Sigmoid colon (tissue), 7 donors: ENCODE results near the gene FTCDNL1. TPM values are rescaled to one million over a fixed set of nuclear protein-coding genes. Genes with fewer than 3 reads are reported as not detected.
A peak's percentile ranks its signal among the peaks of the same experiment; 100 is the strongest.

Source experiments
- DNase-seq: peaks from one replicate; pipeline ENCODE4 v3.0.0-alpha.2; 2019
- H3K27ac ChIP-seq, 4 donors: fragments of 200-600 bp; sonication (generic); one replicate each; pipeline ENCODE4 v1.5.1; 2016 to 2019; ENCODE audit warnings: mild to moderate bottlenecking in 1 of 4
- H3K27me3 ChIP-seq, 3 donors: fragments of 200-600 bp; sonication (generic); one replicate each; pipeline ENCODE4 v1.5.1; 2019; ENCODE audit warnings: mild to moderate bottlenecking in 1 of 3
- H3K36me3 ChIP-seq, 4 donors: fragments of 200-600 bp; sonication (generic); one replicate each; pipeline ENCODE4 v1.5.1; 2016 to 2019
- H3K4me1 ChIP-seq, 4 donors: fragments of 200-600 bp; sonication (generic); one replicate each; pipeline ENCODE4 v1.5.1; 2017 to 2019
- H3K4me3 ChIP-seq, 4 donors: fragments of 200-600 bp; sonication (generic); one replicate each; pipeline ENCODE4 v1.5.1; 2017 to 2019; ENCODE audit warnings: mild to moderate bottlenecking in 2 of 4, moderate library complexity in 1 of 4
- H3K9me3 ChIP-seq, 4 donors: fragments of 200-600 bp in 3 of 4; sonication (generic) in 3 of 4; one replicate each; pipeline versions ENCODE4 v1.5.1 to v1.6.1; 2013 to 2019
- EP300 ChIP-seq, 4 donors: sonication (generic); formaldehyde crosslinking; IDR thresholded peaks; one replicate each; pipeline ENCODE4 v1.6.1; 2017; ENCODE audit warnings: antibody characterized with exemption in 4 of 4
- POLR2A ChIP-seq, 2 donors: fragments of 450-650 bp; IDR thresholded peaks; one replicate each; pipeline ENCODE4 v1.6.1; 2016; ENCODE audit warnings: antibody characterized with exemption in 2 of 2, mild to moderate bottlenecking in 2 of 2, moderate library complexity in 2 of 2
- POLR2AphosphoS5 ChIP-seq, 4 donors: sonication (generic); formaldehyde crosslinking; IDR thresholded peaks; one replicate each; pipeline ENCODE4 v1.6.1; 2017; ENCODE audit warnings: antibody characterized with exemption in 4 of 4
- WGBS, 2 donors: extraction: QIAGEN DNeasy Blood & Tissue Kit; methylation state at CpG; one replicate each; pipeline ENCODE4 v1.1.7; 2013; 5-methylcytosine and 5-hydroxymethylcytosine counted together
- intact Hi-C: fragments of 100-400 bp; cut with DNase I; formaldehyde crosslinking; loops from one replicate; pipeline ENCODE4 v1.15.1; 2023
- polyA plus RNA-seq, 3 donors: library from polyadenylated mRNA; stranded (reverse); fragments of 200-250 nt; gene quantifications; one replicate each; pipeline ENCODE4 v1.2.3, GENCODE V29; 2013
- total RNA-seq, 4 donors: library from RNA; depleted of rRNA; stranded (reverse); fragments of >200 nt; gene quantifications; one replicate each; pipeline ENCODE4 v1.1.0, GENCODE V29; 2016
- TF ChIP-seq, protein P1 (sequence below), 4 experiments: fragments of 450-650 bp in 3 of 4; fragments of 200-600 bp in 1 of 4; IDR thresholded peaks; one replicate each; pipeline ENCODE4 v1.5.1; 2016 to 2019; ENCODE audit warnings: antibody characterized with exemption in 4 of 4, mild to moderate bottlenecking in 3 of 4, moderate library complexity in 2 of 4
- donor health status: healthy with polysubstance abuse.
- donor health status: Bipolar disorder and iron deficiency.
- donor health status: healthy.

The FTCDNL1 gene
- total and polyA plus RNA-seq, 7 donors, result 1.1 to 5.0 (median 2.3) TPM; not detected in 1

DNA sequence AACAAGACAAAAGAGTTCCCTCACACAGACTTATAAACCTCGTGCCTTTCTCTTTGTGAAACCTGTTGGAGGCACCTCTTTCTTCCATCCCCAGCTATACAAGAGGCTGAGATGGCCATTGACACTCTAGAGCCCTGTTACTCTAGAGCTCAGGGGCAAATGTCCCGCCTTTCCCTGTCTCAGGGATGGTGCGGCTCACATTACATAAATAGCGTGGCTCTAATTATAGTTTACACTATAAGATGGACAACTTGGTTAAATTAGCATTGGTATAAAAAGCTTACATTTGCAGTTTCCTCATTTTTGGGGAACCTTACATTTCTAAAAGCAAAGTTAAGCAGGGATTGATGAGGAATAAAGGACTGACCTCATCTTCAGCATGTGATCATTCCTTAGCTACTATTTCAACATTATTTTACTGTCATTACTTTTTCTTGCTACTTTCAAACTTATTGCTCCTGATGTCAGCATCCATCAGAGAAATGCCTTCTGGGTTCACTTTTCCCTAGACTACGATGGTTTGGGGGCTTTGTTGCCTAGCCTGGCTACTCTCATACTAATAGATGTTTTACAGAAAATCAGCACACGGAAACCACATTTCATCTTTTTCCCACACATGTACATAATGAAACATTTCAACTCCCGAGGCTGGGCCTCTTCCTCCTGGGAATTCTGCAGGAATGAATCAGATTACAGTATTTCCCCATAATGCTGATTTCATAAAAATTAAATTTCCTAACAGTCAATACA is 40.4 kb downstream of the FTCDNL1 start:
- WGBS, 2 donors, result 87 to 90% methylated on average over 7 of the region's 7 CpGs
- intact Hi-C loops, result no loop called here

DNA sequence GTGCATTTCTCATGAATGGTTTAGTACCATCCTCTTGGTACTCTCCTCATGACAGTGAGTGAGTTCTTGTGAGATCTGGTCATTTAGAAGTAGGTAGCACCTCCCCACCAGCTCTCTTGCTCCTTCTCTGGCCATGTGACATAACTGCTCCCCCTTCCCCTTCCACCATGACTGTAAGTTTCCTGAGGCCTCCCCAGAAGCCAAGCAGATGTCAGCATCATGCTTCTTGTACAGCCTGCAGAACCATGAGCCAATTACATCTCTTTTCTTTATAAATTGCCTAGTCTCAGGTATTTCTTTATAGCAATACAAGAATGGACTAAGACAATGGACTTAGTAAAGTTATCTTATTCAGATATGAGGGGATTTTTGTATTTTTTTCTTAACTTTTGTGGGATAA is 43.0 kb downstream of the FTCDNL1 start:
- Histone ChIP-seq H3K4me3 (no peak overlapping the region), H3K27ac (no peak overlapping the region), H3K36me3 (no peaks in the 10 kb centered on the region), H3K4me1 (peaks cover 0 to 28% (median 24%) of the 10 kb centered on the region in 4 donors), H3K27me3 (no peaks in the 10 kb centered on the region), H3K9me3 (no peaks in the 10 kb centered on the region)
- intact Hi-C loops, result no loop called here
- DNase-seq, result no peak
- no peak for TF ChIP-seq POLR2A (IDR thresholded peaks at IDR 0.05)
- TF ChIP-seq, protein P1, sequence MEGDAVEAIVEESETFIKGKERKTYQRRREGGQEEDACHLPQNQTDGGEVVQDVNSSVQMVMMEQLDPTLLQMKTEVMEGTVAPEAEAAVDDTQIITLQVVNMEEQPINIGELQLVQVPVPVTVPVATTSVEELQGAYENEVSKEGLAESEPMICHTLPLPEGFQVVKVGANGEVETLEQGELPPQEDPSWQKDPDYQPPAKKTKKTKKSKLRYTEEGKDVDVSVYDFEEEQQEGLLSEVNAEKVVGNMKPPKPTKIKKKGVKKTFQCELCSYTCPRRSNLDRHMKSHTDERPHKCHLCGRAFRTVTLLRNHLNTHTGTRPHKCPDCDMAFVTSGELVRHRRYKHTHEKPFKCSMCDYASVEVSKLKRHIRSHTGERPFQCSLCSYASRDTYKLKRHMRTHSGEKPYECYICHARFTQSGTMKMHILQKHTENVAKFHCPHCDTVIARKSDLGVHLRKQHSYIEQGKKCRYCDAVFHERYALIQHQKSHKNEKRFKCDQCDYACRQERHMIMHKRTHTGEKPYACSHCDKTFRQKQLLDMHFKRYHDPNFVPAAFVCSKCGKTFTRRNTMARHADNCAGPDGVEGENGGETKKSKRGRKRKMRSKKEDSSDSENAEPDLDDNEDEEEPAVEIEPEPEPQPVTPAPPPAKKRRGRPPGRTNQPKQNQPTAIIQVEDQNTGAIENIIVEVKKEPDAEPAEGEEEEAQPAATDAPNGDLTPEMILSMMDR (IDR thresholded peaks at IDR 0.05), result no peak
- TF ChIP-seq POLR2AphosphoS5 (IDR thresholded peaks at IDR 0.05), result no peak
- no peak for TF ChIP-seq EP300 (IDR thresholded peaks at IDR 0.05)

More for the DNA sequence above, 40.4 kb downstream of the FTCDNL1 start:
- Histone ChIP-seq H3K36me3 (no peaks in the 10 kb centered on the region), H3K9me3 (no peaks in the 10 kb centered on the region), H3K27me3 (no peaks in the 10 kb centered on the region), H3K27ac (no peak overlapping the region), H3K4me1 (peaks cover 0 to 30% (median 22%) of the 10 kb centered on the region in 4 donors), H3K4me3 (no peak overlapping the region)
- TF ChIP-seq POLR2AphosphoS5 (IDR thresholded peaks at IDR 0.05), result no peak
- no peak for TF ChIP-seq EP300 (IDR thresholded peaks at IDR 0.05)
- TF ChIP-seq, protein P1 (IDR thresholded peaks at IDR 0.05), result no peak
- TF ChIP-seq POLR2A (IDR thresholded peaks at IDR 0.05), result no peak
- no peak for DNase-seq

DNA sequence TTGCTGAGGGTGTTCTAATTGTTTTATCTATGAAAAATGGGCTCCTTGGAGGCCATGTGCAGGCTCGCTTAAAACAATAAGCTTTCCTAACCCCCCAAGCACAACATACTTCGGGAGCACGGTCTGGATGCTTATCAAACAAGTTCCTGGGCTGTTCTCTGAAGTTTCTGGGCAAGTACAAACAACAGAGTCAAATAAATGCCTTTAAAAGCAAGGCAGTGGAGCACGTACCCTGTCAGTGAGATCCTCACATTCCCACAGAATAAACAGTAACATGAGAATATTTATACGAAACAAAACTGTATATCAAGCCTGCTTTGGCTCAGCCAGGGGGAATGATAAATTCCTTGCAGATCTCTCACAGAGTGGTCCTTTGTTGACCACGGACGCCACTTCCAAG is 44.8 kb downstream of the FTCDNL1 start:
- intact Hi-C loops, result no loop called here
- Histone ChIP-seq H3K27me3 (no peaks in the 10 kb centered on the region), H3K4me3 (no peak overlapping the region), H3K27ac (peak overlapping the region in 3 of 4 donors; percentile 49 to 71 (median 65)), H3K9me3 (no peaks in the 10 kb centered on the region), H3K36me3 (no peaks in the 10 kb centered on the region), H3K4me1 (peaks cover 0 to 28% (median 24%) of the 10 kb centered on the region in 4 donors)
- no peak for DNase-seq
- TF ChIP-seq POLR2A (IDR thresholded peaks at IDR 0.05) (no peak), POLR2AphosphoS5 (IDR thresholded peaks at IDR 0.05) (no peak), EP300 (IDR thresholded peaks at IDR 0.05) (no peak)
- TF ChIP-seq, protein P1 (IDR thresholded peaks at IDR 0.05), result no peak
- WGBS, 2 donors, result 72 to 81% methylated on average over 7 of the region's 7 CpGs

DNA sequence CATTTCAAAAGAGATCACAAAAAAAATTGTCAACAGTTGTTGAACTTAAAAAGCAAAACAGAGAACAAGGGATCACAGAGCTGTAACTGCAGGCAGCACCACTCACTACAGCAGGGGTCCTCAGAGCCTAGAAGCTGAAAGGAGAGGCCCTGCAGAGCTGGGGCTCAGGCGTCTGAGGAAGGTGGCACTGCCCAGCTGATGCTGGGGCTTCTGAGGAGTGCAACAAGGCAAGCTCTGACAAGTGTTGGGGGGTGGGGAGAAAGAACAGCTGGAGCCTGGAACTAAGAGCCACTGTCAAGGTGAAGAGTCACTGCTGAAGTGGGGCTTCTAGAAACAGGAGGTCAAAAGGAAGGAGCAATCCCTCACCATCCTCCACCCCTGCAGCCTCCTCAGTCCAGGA is 46.2 kb downstream of the FTCDNL1 start:
- TF ChIP-seq POLR2AphosphoS5 (IDR thresholded peaks at IDR 0.05) (no peak), EP300 (IDR thresholded peaks at IDR 0.05) (no peak), POLR2A (IDR thresholded peaks at IDR 0.05) (no peak)
- TF ChIP-seq, protein P1 (IDR thresholded peaks at IDR 0.05), result no peak
- 60 to 83% methylated on average over 1 of the region's 1 CpG for WGBS, 2 donors

More for the DNA sequence above, 46.2 kb downstream of the FTCDNL1 start:
- no peaks in the 10 kb centered on the region for H3K36me3 ChIP-seq
- H3K9me3 ChIP-seq, result no peaks in the 10 kb centered on the region
- H3K4me1 ChIP-seq, result peaks cover 0 to 31% (median 24%) of the 10 kb centered on the region in 4 donors
- intact Hi-C loops, result no loop called here
- H3K27me3 ChIP-seq, result no peaks in the 10 kb centered on the region
- DNase-seq, result no peak
- no peak overlapping the region for H3K4me3 ChIP-seq
- peak overlapping the region in 3 of 4 donors; percentile 49 to 71 (median 65) for H3K27ac ChIP-seq
